H4 (cell line): Measurements from ENCODE around the gene TM9SF2. TPM values are rescaled to one million over a fixed set of nuclear protein-coding genes. Genes with fewer than 3 reads are reported as not detected.
A peak's percentile ranks its signal among the peaks of the same experiment; 100 is the strongest.
"Not testable (repeated sequence)": the region's sequence is repeated elsewhere in the genome, so short reads cannot be mapped to it uniquely, and the experiment has no call there.

Source experiments
- DNase-seq: peaks from one replicate; pipeline ENCODE4 v3.0.0-alpha.2; 2015; ENCODE audit warnings: low spot score
- total RNA-seq: library from RNA; depleted of rRNA; stranded (reverse); fragments of >200 nt; shearing (Covaris generic); gene quantifications from 2 replicates; pipeline ENCODE4 v1.2.3, GENCODE V29; 2014; rRNA removed

TM9SF2 gene
- total RNA-seq, result 112 and 127 TPM in 2 replicates

GRCh38 chr13:99501184-99501847 is at the start of gene TM9SF2:
TSS of gene TM9SF2 (plus strand) at chr13:99501472. CDS start at chr13:99501607, 135 bp downstream.
- peak; percentile 89 for DNase-seq

DNA sequence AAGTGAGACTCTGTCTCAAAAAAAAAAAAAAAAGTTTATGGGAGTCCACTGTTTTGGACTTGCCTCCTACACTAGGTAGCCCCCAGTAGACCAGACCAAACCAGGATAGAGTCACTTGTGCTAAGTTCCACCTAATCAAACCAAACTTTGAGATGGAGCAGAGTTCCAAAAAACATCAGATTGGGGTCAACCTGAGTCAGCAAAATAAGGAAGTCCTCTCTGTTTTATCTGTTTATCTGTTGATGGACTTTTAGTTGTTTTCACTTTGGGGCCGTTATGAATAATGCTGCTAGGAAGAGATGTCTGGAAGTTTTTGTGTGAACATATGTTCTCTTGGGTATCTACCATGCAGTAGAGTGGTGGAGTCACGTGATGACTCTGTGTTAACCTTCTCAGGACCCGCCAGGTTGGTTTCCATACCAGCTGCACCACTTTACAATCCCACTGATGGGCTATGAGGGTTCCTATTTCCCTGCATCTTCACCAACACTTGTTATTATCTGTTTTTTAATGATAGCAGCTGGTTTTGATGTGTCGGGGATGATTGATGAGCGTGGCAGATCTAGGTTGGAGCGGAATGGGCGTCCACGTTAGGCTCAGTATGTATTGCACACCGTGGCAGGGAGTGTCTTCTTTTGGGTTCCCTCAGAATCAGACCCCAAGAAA is 46.6 kb upstream of the TM9SF2 start:
- no peak for DNase-seq

DNA sequence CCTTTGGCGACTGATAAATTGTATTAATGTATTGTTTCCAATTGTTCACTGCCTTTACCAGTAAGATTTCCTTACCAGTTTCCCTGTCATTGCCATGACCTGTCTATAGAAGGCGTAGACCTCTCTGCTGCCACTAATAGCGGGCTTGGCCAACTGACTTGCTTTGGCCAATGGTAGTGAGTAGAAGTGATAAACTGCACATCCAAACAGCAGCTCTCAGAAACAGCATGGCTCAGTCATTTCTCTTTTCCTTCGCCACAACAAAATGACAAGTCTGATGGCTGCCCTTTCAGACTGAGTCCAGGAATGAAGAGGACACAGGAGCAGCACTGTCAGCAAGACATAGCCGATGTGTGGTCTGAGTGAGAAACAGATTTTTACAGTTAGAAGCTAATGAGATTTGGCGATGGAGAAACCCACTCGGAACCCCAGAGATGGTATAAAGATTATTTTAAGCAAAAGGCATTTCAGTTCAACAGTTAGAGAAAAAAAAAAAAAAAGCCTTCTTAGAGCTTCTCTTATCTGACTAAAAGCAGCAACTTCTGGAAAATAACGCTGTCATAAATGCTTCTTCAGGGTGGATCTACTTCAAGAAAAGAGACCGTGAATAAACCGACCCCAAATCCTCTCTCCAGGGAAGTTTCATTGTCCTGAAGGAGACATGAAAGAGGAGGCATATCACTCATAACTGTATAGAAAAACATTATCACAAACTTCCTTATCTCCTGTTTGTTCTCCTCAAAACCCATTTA is 42.0 kb upstream of the TM9SF2 start:
- DNase-seq, result no peak

- not testable (repeated sequence) for DNase-seq
Observed at GRCh38 chr13:99460802-99461201, 40.5 kb upstream of the TM9SF2 start.

- DNase-seq, result no peak
Observed at GRCh38 chr13:99463646-99464397, 37.5 kb upstream of the TM9SF2 start.

DNA sequence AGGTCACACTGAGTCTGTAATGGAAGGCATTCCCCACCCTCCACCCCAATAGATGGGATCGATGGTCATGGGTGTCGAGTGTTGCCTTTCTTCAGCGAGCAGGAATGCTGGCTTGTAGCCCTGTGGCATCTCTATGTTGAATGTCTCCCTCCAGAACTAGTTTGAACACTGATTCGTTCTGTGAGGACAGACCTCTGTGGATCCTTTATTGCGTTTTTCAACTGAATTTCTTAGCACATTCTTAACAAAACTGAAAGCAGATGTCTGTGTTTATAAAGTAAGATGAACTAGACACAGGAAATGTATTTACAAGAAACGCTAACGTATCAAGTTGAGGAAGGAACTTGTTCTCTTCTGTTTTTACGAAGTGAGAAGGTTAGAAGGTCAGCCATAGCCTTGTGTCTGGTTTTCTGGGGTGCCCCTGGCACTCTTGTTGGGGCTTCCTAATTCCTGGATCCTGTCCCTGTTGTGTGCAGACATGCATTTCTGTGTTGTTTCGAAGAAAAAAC is 36.8 kb upstream of the TM9SF2 start:
- no peak for DNase-seq

DNA sequence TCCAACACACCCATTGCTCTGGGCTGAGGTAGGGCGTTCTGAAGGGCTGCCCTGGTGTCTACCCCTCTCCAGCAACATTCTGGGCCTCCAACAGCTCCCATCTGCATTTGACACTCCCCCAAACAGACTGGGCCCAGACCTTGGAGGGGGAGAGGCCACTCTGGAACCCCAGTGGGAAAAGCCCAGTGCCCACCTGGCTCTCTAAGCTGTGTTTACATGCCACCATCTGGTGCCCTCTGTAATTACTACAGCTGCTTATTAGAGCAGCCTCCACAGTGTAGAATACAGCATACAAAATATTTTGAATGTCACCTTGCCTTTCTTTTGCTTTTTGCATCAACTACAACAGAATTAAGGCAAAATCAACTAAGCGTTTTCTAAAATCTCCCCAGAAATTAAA is 35.8 kb upstream of the TM9SF2 start:
- no peak for DNase-seq

DNA sequence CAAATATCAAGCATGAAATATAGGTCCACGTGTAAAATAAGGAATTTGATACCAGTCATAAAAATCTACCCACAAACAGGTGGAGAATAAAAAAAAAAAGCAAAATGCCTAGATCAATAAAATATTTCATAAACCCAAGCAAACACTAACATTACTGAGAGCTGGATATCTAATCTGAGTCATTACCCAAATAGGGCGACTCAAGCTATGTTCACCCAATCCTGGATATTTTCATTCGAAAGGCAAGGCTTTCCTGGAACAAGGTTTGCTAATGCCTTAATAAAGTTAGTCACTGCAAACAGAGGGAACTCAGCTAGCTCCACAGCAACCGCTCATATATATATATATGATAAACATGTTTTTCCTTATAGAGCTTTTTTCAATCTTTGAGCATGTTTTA is 33.5 kb upstream of the TM9SF2 start:
- DNase-seq, result no peak

DNA sequence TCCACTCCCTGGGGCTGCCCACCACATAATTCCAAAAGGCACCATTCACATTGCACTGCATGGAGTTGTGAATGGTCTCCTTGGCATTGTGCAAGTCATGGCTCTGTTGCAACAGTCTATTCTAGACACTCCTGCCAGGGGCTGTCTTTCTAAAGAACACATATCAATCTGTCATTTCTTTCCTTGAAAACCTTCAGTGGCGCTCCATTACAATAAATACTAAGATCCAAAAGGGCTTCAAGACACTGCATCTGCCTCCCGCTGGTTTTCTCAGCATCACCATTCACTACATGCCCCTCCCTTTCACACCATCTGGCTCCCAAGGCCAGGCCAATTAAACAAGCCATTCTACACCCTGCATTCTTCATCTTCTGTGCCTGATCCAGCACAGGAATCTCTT is 32.2 kb upstream of the TM9SF2 start:
- DNase-seq, result no peak

- DNase-seq, result no peak
Observed at GRCh38 chr13:99470027-99470426, 31.2 kb upstream of the TM9SF2 start.

GRCh38 chr13:99471221-99472121 is 29.8 kb upstream of the TM9SF2 start:
- no peak for DNase-seq

DNA sequence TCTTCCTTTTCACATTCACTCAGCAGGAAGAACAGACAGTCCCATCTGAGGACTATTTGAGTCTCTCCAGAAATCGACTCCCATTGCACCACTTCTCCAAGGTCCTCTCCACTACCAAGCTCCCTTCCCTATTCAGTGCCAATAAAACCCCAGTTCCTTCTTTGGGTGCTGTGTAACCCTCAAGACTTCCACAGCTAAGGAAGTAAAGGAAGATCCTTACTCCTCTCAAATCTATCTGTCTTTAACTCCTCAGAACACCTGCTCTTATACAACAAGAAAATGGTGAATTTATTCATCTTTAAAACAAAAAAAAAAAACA is 29.2 kb upstream of the TM9SF2 start:
- DNase-seq, result no peak

- DNase-seq, result no peak
Observed at GRCh38 chr13:99473515-99473914, 27.8 kb upstream of the TM9SF2 start.

GRCh38 chr13:99476648-99477047 is 24.6 kb upstream of the TM9SF2 start:
- no peak for DNase-seq

DNA sequence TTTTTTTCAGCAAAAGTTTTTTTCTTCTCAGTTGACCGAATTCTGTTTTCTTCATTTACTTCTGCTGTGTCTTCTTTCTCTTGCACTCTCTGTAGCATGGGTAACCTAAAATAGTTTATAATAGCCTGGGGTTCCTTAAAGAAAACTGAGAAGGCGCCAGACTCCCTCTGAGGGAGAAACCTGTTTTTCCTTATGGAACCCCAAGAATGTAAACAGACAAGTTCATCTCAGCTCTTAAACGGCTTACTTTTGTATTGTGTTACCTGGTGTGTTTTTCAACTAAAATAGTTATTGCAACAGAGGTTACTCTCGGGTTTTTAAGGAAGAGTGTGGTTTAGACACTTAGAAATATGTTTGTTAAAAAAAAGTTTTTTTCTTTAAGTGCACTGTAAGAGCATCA is 23.8 kb upstream of the TM9SF2 start:
- no peak for DNase-seq

GRCh38 chr13:99481366-99481765 is 19.9 kb upstream of the TM9SF2 start:
- no peak for DNase-seq

GRCh38 chr13:99484473-99484872 is 16.8 kb upstream of the TM9SF2 start:
- peak; percentile 69 for DNase-seq

GRCh38 chr13:99486996-99487395 is 14.3 kb upstream of the TM9SF2 start:
- no peak for DNase-seq

- no peak for DNase-seq
Observed at GRCh38 chr13:99489028-99489427, 12.2 kb upstream of the TM9SF2 start.

GRCh38 chr13:99491750-99492149 is 9.5 kb upstream of the TM9SF2 start:
- not testable (repeated sequence) for DNase-seq
